ENCODE measurements around the gene EDIL3.

GRCh38 chr5:84072339-84072738, 312.3 kb downstream of the EDIL3 start:
- no peak for TF ChIP-seq CTCF (IDR thresholded peaks at IDR 0.05; ENCODE audit: low read depth, low read length, poor library complexity, severe bottlenecking)
- no peak for TF ChIP-seq EZH2phosphoT487 (IDR thresholded peaks at IDR 0.05; ENCODE audit: borderline replicate concordance, low read length)

All from DOHH2 (cell line).